Common myeloid progenitor, CD34-positive (primary cell): Measurements from ENCODE around the gene PTPRD.

Experiments
- CTCF ChIA-PET: fragments of 350-600 bp; sonication (Branson Sonifier 250); formaldehyde crosslinking; loops from one replicate; lab custom pipeline; 2021; ENCODE audit warnings: antibody characterized with exemption; lab: Charles Lee
- POLR2A ChIA-PET: fragments of 350-600 bp; sonication (Branson Sonifier 250); formaldehyde crosslinking; loops from one replicate; lab custom pipeline; 2021; ENCODE audit warnings: antibody characterized with exemption; lab: Charles Lee
- DNase-seq, 3 donors: peaks; one replicate each; pipeline versions ENCODE4 v3.0.0 to v3.0.0-alpha.2; 2013
- H3K27ac ChIP-seq, 2 experiments: 1 replicate in 1 of 2; 2 replicates in 1 of 2; pipeline ENCODE4 v1.7.0; 2013; ENCODE audit warnings: inconsistent platforms in 2 of 2, low read length in 2 of 2, mild to moderate bottlenecking in 2 of 2, low read depth in 1 of 2, moderate library complexity in 1 of 2; ENCODE audit not compliant: severe bottlenecking in 2 of 2, insufficient read depth in 1 of 2, poor library complexity in 1 of 2
- H3K27me3 ChIP-seq, 5 experiments: replicated peaks in 2 of 5; 1 replicate in 3 of 5; 2 replicates in 2 of 5; pipeline versions ENCODE4 v1.6.1 to v1.7.0; 2013; ENCODE audit warnings: low read length in 4 of 5, mild to moderate bottlenecking in 2 of 5, moderate library complexity in 2 of 5, inconsistent platforms in 1 of 5; ENCODE audit not compliant: insufficient read depth in 5 of 5, control insufficient read depth in 4 of 5
- H3K36me3 ChIP-seq, 4 experiments: 1 replicate in 2 of 4; 2 replicates in 2 of 4; pipeline versions ENCODE4 v1.6.1 to v1.7.0; 2013; ENCODE audit warnings: low read length in 3 of 4, control low read depth in 1 of 4, mild to moderate bottlenecking in 1 of 4; ENCODE audit not compliant: control insufficient read depth in 4 of 4, insufficient read depth in 4 of 4
- H3K4me1 ChIP-seq, 4 experiments: 1 replicate in 3 of 4; 2 replicates in 1 of 4; pipeline versions ENCODE4 v1.6.1 to v1.7.1; 2013; ENCODE audit warnings: low read length in 3 of 4, mild to moderate bottlenecking in 3 of 4, control low read depth in 1 of 4, inconsistent platforms in 1 of 4, moderate library complexity in 1 of 4; ENCODE audit not compliant: control insufficient read depth in 4 of 4, insufficient read depth in 4 of 4; ENCODE audit errors: control extremely low read depth in 1 of 4
- H3K4me3 ChIP-seq, 7 experiments: 1 replicate in 4 of 7; 2 replicates in 3 of 7; pipeline versions ENCODE4 v1.5.1 to v1.7.0; 2013; ENCODE audit warnings: mild to moderate bottlenecking in 7 of 7, low read length in 6 of 7, moderate library complexity in 6 of 7, inconsistent platforms in 2 of 7, low read depth in 2 of 7, control low read depth in 1 of 7; ENCODE audit not compliant: insufficient read depth in 4 of 7, control insufficient read depth in 1 of 7; ENCODE audit errors: extremely low read depth in 1 of 7
- H3K9me3 ChIP-seq, 5 experiments: 1 replicate in 4 of 5; 2 replicates in 1 of 5; pipeline versions ENCODE4 v1.6.1 to v1.7.1; 2013; ENCODE audit warnings: low read length in 4 of 5, mild to moderate bottlenecking in 2 of 5, inconsistent platforms in 1 of 5, low read depth in 1 of 5, moderate library complexity in 1 of 5; ENCODE audit not compliant: control insufficient read depth in 4 of 5, insufficient read depth in 2 of 5; ENCODE audit errors: control extremely low read depth in 1 of 5
- WGBS: methylation state at CpG from one replicate; pipeline ENCODE4 v1.1.5; 2013; ENCODE audit not compliant: insufficient coverage; 5-methylcytosine and 5-hydroxymethylcytosine counted together

PTPRD gene

DNA sequence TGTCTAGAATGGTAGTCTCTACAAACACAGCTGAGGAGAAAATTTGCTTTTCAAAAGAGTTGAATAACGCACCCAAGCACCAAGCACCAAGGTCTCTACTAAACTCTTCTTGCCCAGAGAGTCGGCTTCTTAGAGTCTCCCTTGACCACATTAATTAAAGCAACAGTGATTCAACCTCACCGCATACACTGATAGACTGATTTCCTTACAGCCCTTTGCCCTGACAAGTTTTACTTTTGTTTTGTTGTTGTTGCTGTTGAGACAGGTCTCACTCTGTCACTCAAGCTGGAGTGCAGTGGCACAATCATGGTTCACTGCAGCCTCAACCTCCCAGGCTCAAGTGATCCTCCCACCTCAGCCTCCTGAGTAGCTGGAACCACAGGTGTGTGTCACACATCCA, 1777.5 kb downstream of the PTPRD start:
- H3K36me3 ChIP-seq: no peaks in the 10 kb centered on the region
- H3K4me1 ChIP-seq: no peaks in the 10 kb centered on the region
- no peak overlapping the region for H3K4me3 ChIP-seq
- ChIA-PET CTCF (interaction anchor here (1.5 to 1.7 kb wide), 2 partner anchors 9 to 10 kb away, joined by 4 read pairs; no protein-coding TSS in a partner anchor), POLR2A (interaction anchor here (0.6 kb wide), 1 partner anchor 377 kb away, joined by 3 read pairs; no protein-coding TSS in a partner anchor)
- DNase-seq: no peak
- H3K9me3 ChIP-seq: no peaks in the 10 kb centered on the region
- H3K27ac ChIP-seq: no peak overlapping the region
- H3K27me3 ChIP-seq: no peaks in the 10 kb centered on the region
- 100% methylated on average over 2 of the region's 3 CpGs for WGBS

DNA sequence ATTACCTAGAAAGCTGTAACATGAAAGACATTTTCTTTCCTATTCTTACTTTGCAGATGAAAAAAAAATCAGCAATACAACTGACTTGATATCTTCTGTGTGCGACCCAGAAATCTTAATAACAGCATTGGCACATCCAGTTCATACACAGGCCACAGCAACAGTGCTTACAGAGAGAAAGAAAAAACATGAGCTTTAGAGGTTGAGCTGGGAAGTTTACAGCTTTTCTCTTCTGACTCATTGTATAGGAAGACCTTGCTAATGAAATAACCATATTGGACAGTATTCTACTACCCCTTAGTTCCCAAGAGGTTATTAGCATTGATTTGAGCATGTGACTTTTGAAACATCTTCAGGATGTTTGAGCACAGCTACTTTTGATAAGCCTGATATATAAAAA, 1779.8 kb downstream of the PTPRD start:
- DNase-seq: no peak
- Histone ChIP-seq H3K4me3 (no peak overlapping the region), H3K4me1 (no peaks in the 10 kb centered on the region), H3K27ac (no peak overlapping the region), H3K9me3 (no peaks in the 10 kb centered on the region), H3K27me3 (no peaks in the 10 kb centered on the region), H3K36me3 (no peaks in the 10 kb centered on the region)
- WGBS: no CpG with 5 or more reads among the region's 1 CpG
- CTCF ChIA-PET: no interaction called here
- POLR2A ChIA-PET: interaction anchor here (0.6 to 0.8 kb wide), 3 partner anchors 530 to 1934 kb away, joined by 3 read pairs; no protein-coding TSS in a partner anchor

DNA sequence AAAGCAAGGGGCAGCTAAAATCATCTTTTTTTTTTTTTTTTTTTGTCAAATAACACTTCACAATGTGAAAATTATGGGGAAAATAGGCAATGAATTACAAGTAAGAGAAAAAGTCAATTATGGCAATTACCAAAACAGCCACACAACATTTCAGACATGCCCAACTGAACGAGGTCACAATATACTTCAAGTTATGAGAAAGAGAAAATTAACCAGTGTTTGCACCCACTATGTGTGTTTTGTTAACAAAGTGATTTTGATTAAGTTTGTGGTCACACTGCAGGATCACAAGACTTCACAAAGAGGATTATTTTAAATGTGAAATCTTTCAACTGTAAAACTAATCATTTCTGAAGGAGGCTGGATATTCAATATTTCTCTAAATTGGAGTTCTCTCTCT, 1780.4 kb downstream of the PTPRD start:
- H3K9me3 ChIP-seq: no peaks in the 10 kb centered on the region
- DNase-seq: no peak

GRCh38 chr9:8831568-8831967, 1781.2 kb downstream of the PTPRD start:
- no peak for DNase-seq
- H3K27me3 ChIP-seq: no peaks in the 10 kb centered on the region
- CTCF ChIA-PET: interaction anchor here (0.6 kb wide), 1 partner anchor 105 kb away, joined by 3 read pairs; no protein-coding TSS in a partner anchor
- no peak overlapping the region for H3K4me3 ChIP-seq
- POLR2A ChIA-PET: no interaction called here
- no CpG with 5 or more reads among the region's 2 CpGs for WGBS
- H3K9me3 ChIP-seq: no peaks in the 10 kb centered on the region
- H3K27ac ChIP-seq: no peak overlapping the region
- no peaks in the 10 kb centered on the region for H3K4me1 ChIP-seq
- H3K36me3 ChIP-seq: no peaks in the 10 kb centered on the region

More for the DNA sequence above, 1780.4 kb downstream of the PTPRD start:
- Histone ChIP-seq H3K27me3 (no peaks in the 10 kb centered on the region), H3K4me3 (no peak overlapping the region), H3K27ac (no peak overlapping the region), H3K4me1 (no peaks in the 10 kb centered on the region), H3K36me3 (no peaks in the 10 kb centered on the region)
- ChIA-PET CTCF (no interaction called here), POLR2A (interaction anchor here (0.6 to 0.8 kb wide), 2 partner anchors 531 to 1933 kb away, joined by 3 read pairs; no protein-coding TSS in a partner anchor)
- no CpG with 5 or more reads among the region's 1 CpG for WGBS

GRCh38 chr9:8826281-8826680, 1786.5 kb downstream of the PTPRD start:
- Histone ChIP-seq H3K36me3 (no peaks in the 10 kb centered on the region), H3K4me1 (peaks cover 0 to 2% (median 0%) of the 10 kb centered on the region in 4 experiments), H3K27ac (no peak overlapping the region), H3K9me3 (no peaks in the 10 kb centered on the region), H3K27me3 (no peaks in the 10 kb centered on the region), H3K4me3 (no peak overlapping the region)
- CTCF ChIA-PET: interaction anchor here (0.6 to 1.6 kb wide), 2 partner anchors 9 to 985 kb away, joined by 3 to 4 read pairs; no protein-coding TSS in a partner anchor
- WGBS: 100% methylated on average over 2 of the region's 2 CpGs
- POLR2A ChIA-PET: no interaction called here
- no peak for DNase-seq

GRCh38 chr9:8825585-8826147, 1787.1 kb downstream of the PTPRD start:
- 100% methylated on average over 1 of the region's 3 CpGs for WGBS
- Histone ChIP-seq H3K9me3 (no peaks in the 10 kb centered on the region), H3K27me3 (no peaks in the 10 kb centered on the region), H3K4me3 (no peak overlapping the region), H3K4me1 (peaks cover 0 to 2% (median 0%) of the 10 kb centered on the region in 4 experiments), H3K27ac (no peak overlapping the region), H3K36me3 (no peaks in the 10 kb centered on the region)
- ChIA-PET CTCF (interaction anchor here (0.6 to 1.6 kb wide), 2 partner anchors 9 to 986 kb away, joined by 3 to 4 read pairs; no protein-coding TSS in a partner anchor), POLR2A (no interaction called here)
- DNase-seq: no peak

- no peaks in the 10 kb centered on the region for H3K9me3 ChIP-seq
- H3K27ac ChIP-seq: no peak overlapping the region
- POLR2A ChIA-PET: no interaction called here
- peaks cover 0 to 2% (median 0%) of the 10 kb centered on the region in 4 experiments for H3K4me1 ChIP-seq
- H3K4me3 ChIP-seq: no peak overlapping the region
- no peaks in the 10 kb centered on the region for H3K27me3 ChIP-seq
- CTCF ChIA-PET: no interaction called here
- no peaks in the 10 kb centered on the region for H3K36me3 ChIP-seq
- WGBS: 100% methylated on average over 7 of the region's 10 CpGs
- DNase-seq: no peak
Observed at GRCh38 chr9:8823131-8823895, 1789.5 kb downstream of the PTPRD start.
